Measurements from ENCODE around the gene TMEM259.

TMEM259 gene

GRCh38 chr19:1039646-1040475, 18.9 kb upstream of the TMEM259 start, which contains the start of gene ABCA7:
Gene ABCA7, plus strand, starts transcription at chr19:1040107. Its CDS starts 1,255 bp downstream, at chr19:1041362.
- CTCF ChIA-PET, result interaction anchor here (1.0 to 7.2 kb wide), 3 partner anchors 12 to 49 kb away, joined by 3 to 44 read pairs (median 18); partner anchors contain the start of genes ARHGAP45 and CNN2
- Histone ChIP-seq H3K27me3 (replicated peaks in 2 of 5; ENCODE audit: control insufficient read depth in 4 of 5, insufficient read depth in 5 of 5, low read length in 4 of 5) (no peaks in the 10 kb centered on the region), H3K4me3 (ENCODE audit: control insufficient read depth in 1 of 7, extremely low read depth in 1 of 7, insufficient read depth in 4 of 7, low read depth in 2 of 7, low read length in 6 of 7) (peak within 1 kb of the TSS; percentile 23 to 80 (median 74)), H3K4me1 (ENCODE audit: control extremely low read depth in 1 of 4, control insufficient read depth in 4 of 4, insufficient read depth in 4 of 4, low read length in 3 of 4) (peaks cover 6 to 46% (median 44%) of the 10 kb centered on the region in 4 experiments), H3K36me3 (ENCODE audit: control insufficient read depth in 4 of 4, insufficient read depth in 4 of 4, low read length in 3 of 4) (peaks cover 0 to 30% (median 12%) of the 10 kb centered on the region in 4 experiments), H3K9me3 (ENCODE audit: control extremely low read depth in 1 of 5, control insufficient read depth in 4 of 5, insufficient read depth in 2 of 5, low read depth in 1 of 5, low read length in 4 of 5) (no peaks in the 10 kb centered on the region), H3K27ac (ENCODE audit: insufficient read depth in 1 of 2, low read depth in 1 of 2, low read length in 2 of 2, poor library complexity in 1 of 2, severe bottlenecking in 2 of 2) (no peak within 1 kb of the TSS)
- peak; percentile 97 to 99 (median 98) for DNase-seq
- WGBS (ENCODE audit: insufficient coverage), result 3% methylated on average over 55 of the region's 56 CpGs
- POLR2A ChIA-PET, result interaction anchor here (0.8 to 1.4 kb wide), 4 partner anchors 13 to 27 kb away, joined by 3 read pairs; partner anchors contain the start of genes ARHGAP45, CNN2 and RNU6-2

GRCh38 chr19:1038978-1039645, 18.2 kb upstream of the TMEM259 start:
- Histone ChIP-seq H3K27me3 (replicated peaks in 2 of 5; ENCODE audit: control insufficient read depth in 4 of 5, insufficient read depth in 5 of 5, low read length in 4 of 5) (no peaks in the 10 kb centered on the region), H3K4me3 (ENCODE audit: control insufficient read depth in 1 of 7, extremely low read depth in 1 of 7, insufficient read depth in 4 of 7, low read depth in 2 of 7, low read length in 6 of 7) (peak overlapping the region in 5 of 7 experiments; percentile 15 to 80 (median 74)), H3K4me1 (ENCODE audit: control extremely low read depth in 1 of 4, control insufficient read depth in 4 of 4, insufficient read depth in 4 of 4, low read length in 3 of 4) (peaks cover 6 to 46% (median 44%) of the 10 kb centered on the region in 4 experiments), H3K36me3 (ENCODE audit: control insufficient read depth in 4 of 4, insufficient read depth in 4 of 4, low read length in 3 of 4) (peaks cover 0 to 25% (median 12%) of the 10 kb centered on the region in 4 experiments), H3K9me3 (ENCODE audit: control extremely low read depth in 1 of 5, control insufficient read depth in 4 of 5, insufficient read depth in 2 of 5, low read depth in 1 of 5, low read length in 4 of 5) (no peaks in the 10 kb centered on the region), H3K27ac (ENCODE audit: insufficient read depth in 1 of 2, low read depth in 1 of 2, low read length in 2 of 2, poor library complexity in 1 of 2, severe bottlenecking in 2 of 2) (no peak overlapping the region)
- CTCF ChIA-PET, result interaction anchor here (1.0 to 7.2 kb wide), 3 partner anchors 11 to 50 kb away, joined by 3 to 44 read pairs (median 18); partner anchors contain the start of genes ARHGAP45 and CNN2
- 78% methylated on average over 18 of the region's 22 CpGs for WGBS (ENCODE audit: insufficient coverage)
- POLR2A ChIA-PET, result interaction anchor here (0.8 to 1.4 kb wide), 4 partner anchors 13 to 28 kb away, joined by 3 read pairs; partner anchors contain the start of genes ARHGAP45, CNN2 and RNU6-2
- DNase-seq, result no peak

GRCh38 chr19:1037621-1038064, 16.7 kb upstream of the TMEM259 start:
- H3K9me3 ChIP-seq (ENCODE audit: control extremely low read depth in 1 of 5, control insufficient read depth in 4 of 5, insufficient read depth in 2 of 5, low read depth in 1 of 5, low read length in 4 of 5), result no peaks in the 10 kb centered on the region
- no peak for DNase-seq
- no peaks in the 10 kb centered on the region for H3K27me3 ChIP-seq (replicated peaks in 2 of 5; ENCODE audit: control insufficient read depth in 4 of 5, insufficient read depth in 5 of 5, low read length in 4 of 5)
- H3K4me3 ChIP-seq (ENCODE audit: control insufficient read depth in 1 of 7, extremely low read depth in 1 of 7, insufficient read depth in 4 of 7, low read depth in 2 of 7, low read length in 6 of 7), result peak overlapping the region in 4 of 7 experiments; percentile 27 to 57 (median 45)
- CTCF ChIA-PET, result interaction anchor here (0.9 to 7.2 kb wide), 4 partner anchors 9 to 56 kb away, joined by 3 to 44 read pairs (median 3); partner anchors contain the start of gene CNN2
- WGBS (ENCODE audit: insufficient coverage), result 70% methylated on average over 15 of the region's 22 CpGs
- H3K36me3 ChIP-seq (ENCODE audit: control insufficient read depth in 4 of 4, insufficient read depth in 4 of 4, low read length in 3 of 4), result peaks cover 0 to 31% (median 19%) of the 10 kb centered on the region in 4 experiments
- peaks cover 6 to 46% (median 44%) of the 10 kb centered on the region in 4 experiments for H3K4me1 ChIP-seq (ENCODE audit: control extremely low read depth in 1 of 4, control insufficient read depth in 4 of 4, insufficient read depth in 4 of 4, low read length in 3 of 4)
- H3K27ac ChIP-seq (ENCODE audit: insufficient read depth in 1 of 2, low read depth in 1 of 2, low read length in 2 of 2, poor library complexity in 1 of 2, severe bottlenecking in 2 of 2), result peak overlapping the region in 1 of 2 experiments; percentile 74
- POLR2A ChIA-PET, result interaction anchor here (0.6 to 1.4 kb wide), 5 partner anchors 9 to 1587 kb away, joined by 3 to 4 read pairs (median 3); partner anchors contain the start of genes ARHGAP45 and CNN2

- Histone ChIP-seq H3K4me1 (ENCODE audit: control extremely low read depth in 1 of 4, control insufficient read depth in 4 of 4, insufficient read depth in 4 of 4, low read length in 3 of 4) (peaks cover 6 to 41% (median 38%) of the 10 kb centered on the region in 4 experiments), H3K36me3 (ENCODE audit: control insufficient read depth in 4 of 4, insufficient read depth in 4 of 4, low read length in 3 of 4) (peaks cover 0 to 36% (median 28%) of the 10 kb centered on the region in 4 experiments), H3K4me3 (ENCODE audit: control insufficient read depth in 1 of 7, extremely low read depth in 1 of 7, insufficient read depth in 4 of 7, low read depth in 2 of 7, low read length in 6 of 7) (no peak overlapping the region), H3K9me3 (ENCODE audit: control extremely low read depth in 1 of 5, control insufficient read depth in 4 of 5, insufficient read depth in 2 of 5, low read depth in 1 of 5, low read length in 4 of 5) (no peaks in the 10 kb centered on the region), H3K27me3 (replicated peaks in 2 of 5; ENCODE audit: control insufficient read depth in 4 of 5, insufficient read depth in 5 of 5, low read length in 4 of 5) (no peaks in the 10 kb centered on the region), H3K27ac (ENCODE audit: insufficient read depth in 1 of 2, low read depth in 1 of 2, low read length in 2 of 2, poor library complexity in 1 of 2, severe bottlenecking in 2 of 2) (no peak overlapping the region)
- WGBS (ENCODE audit: insufficient coverage), result 93% methylated on average over 18 of the region's 29 CpGs
- ChIA-PET POLR2A (no interaction called here), CTCF (interaction anchor here (1.4 to 7.2 kb wide), 3 partner anchors 8 to 209 kb away, joined by 3 to 44 read pairs (median 6); partner anchors contain the start of gene CNN2)
- DNase-seq, result no peak
Measured at GRCh38 chr19:1035998-1036621, 15.2 kb upstream of the TMEM259 start.

- WGBS (ENCODE audit: insufficient coverage), result 97% methylated on average over 19 of the region's 20 CpGs
Measured at GRCh38 chr19:1032264-1032867, 11.4 kb upstream of the TMEM259 start.

More at GRCh38 chr19:1032264-1032867, 11.4 kb upstream of the TMEM259 start:
- no peak for DNase-seq
- POLR2A ChIA-PET, result no interaction called here
- H3K4me1 ChIP-seq (ENCODE audit: control extremely low read depth in 1 of 4, control insufficient read depth in 4 of 4, insufficient read depth in 4 of 4, low read length in 3 of 4), result peaks cover 0 to 24% (median 14%) of the 10 kb centered on the region in 4 experiments
- no peak overlapping the region for H3K4me3 ChIP-seq (ENCODE audit: control insufficient read depth in 1 of 7, extremely low read depth in 1 of 7, insufficient read depth in 4 of 7, low read depth in 2 of 7, low read length in 6 of 7)
- CTCF ChIA-PET, result interaction anchor here (0.6 to 2.4 kb wide), 7 partner anchors 9 to 85 kb away, joined by 3 to 9 read pairs (median 4); partner anchors contain the start of gene RNU6-2
- no peaks in the 10 kb centered on the region for H3K9me3 ChIP-seq (ENCODE audit: control extremely low read depth in 1 of 5, control insufficient read depth in 4 of 5, insufficient read depth in 2 of 5, low read depth in 1 of 5, low read length in 4 of 5)
- H3K36me3 ChIP-seq (ENCODE audit: control insufficient read depth in 4 of 4, insufficient read depth in 4 of 4, low read length in 3 of 4), result peaks cover 0 to 44% (median 35%) of the 10 kb centered on the region in 4 experiments
- no peak overlapping the region for H3K27ac ChIP-seq (ENCODE audit: insufficient read depth in 1 of 2, low read depth in 1 of 2, low read length in 2 of 2, poor library complexity in 1 of 2, severe bottlenecking in 2 of 2)
- H3K27me3 ChIP-seq (replicated peaks in 2 of 5; ENCODE audit: control insufficient read depth in 4 of 5, insufficient read depth in 5 of 5, low read length in 4 of 5), result no peaks in the 10 kb centered on the region

All from common myeloid progenitor, CD34-positive (primary cell).